BE2C (cell line): ENCODE results near the gene SMPD3.

Experiments used
- DNase-seq: peaks from one replicate; pipeline ENCODE4 v3.0.0-alpha.2; 2020
- H3K27me3 ChIP-seq: fragments of 250-450 bp; sonication (Bioruptor Pico); 2 replicates; pipeline ENCODE4 v1.5.1; 2020; ENCODE audit warnings: mild to moderate bottlenecking
- H3K36me3 ChIP-seq: fragments of 250-450 bp; sonication (Bioruptor Pico); 2 replicates; pipeline ENCODE4 v1.5.1; 2020; ENCODE audit warnings: mild to moderate bottlenecking
- H3K4me1 ChIP-seq: fragments of 250-450 bp; sonication (Bioruptor Pico); 2 replicates; pipeline ENCODE4 v1.5.1; 2020
- H3K4me3 ChIP-seq: 2 replicates; pipeline ENCODE4 v1.5.1; 2011; ENCODE audit warnings: low read depth, low read length
- H3K9me3 ChIP-seq: fragments of 250-450 bp; sonication (Bioruptor Pico); 2 replicates; pipeline ENCODE4 v1.5.1; 2020
- TF ChIP-seq, protein P1 (sequence below): IDR thresholded peaks from 2 replicates; pipeline ENCODE4 v1.5.1; 2012; ENCODE audit warnings: mild to moderate bottlenecking, low read depth, low read length

Gene SMPD3

DNA sequence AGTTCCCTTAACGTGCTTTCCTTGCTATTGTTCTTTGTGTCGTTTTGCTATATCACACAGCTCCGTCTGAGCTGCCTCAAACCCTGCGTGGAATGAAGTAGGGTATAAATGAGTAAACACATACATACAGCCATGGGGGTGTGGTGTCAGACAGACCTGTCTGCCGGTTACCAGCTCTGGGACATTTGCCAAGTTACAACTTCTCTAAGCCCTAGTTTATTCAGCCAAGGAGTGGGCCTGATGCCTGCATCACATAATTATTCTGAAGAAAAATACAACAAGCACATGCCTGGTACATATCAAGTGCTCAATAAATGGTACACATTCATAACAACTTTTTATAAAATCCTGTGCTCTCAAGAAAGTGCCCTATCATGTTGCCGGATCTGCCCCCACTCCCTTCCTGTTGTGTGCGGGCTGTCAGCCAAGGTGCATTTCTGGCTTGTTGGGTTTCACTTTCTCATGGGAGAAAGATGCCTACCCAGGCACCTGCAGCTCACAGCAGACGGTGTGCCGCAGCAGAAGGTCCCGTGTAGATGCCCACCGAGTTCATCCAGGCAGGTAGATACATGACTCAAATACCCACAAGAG is 30.5 kb downstream of the SMPD3 start:
- TF ChIP-seq, protein P1, sequence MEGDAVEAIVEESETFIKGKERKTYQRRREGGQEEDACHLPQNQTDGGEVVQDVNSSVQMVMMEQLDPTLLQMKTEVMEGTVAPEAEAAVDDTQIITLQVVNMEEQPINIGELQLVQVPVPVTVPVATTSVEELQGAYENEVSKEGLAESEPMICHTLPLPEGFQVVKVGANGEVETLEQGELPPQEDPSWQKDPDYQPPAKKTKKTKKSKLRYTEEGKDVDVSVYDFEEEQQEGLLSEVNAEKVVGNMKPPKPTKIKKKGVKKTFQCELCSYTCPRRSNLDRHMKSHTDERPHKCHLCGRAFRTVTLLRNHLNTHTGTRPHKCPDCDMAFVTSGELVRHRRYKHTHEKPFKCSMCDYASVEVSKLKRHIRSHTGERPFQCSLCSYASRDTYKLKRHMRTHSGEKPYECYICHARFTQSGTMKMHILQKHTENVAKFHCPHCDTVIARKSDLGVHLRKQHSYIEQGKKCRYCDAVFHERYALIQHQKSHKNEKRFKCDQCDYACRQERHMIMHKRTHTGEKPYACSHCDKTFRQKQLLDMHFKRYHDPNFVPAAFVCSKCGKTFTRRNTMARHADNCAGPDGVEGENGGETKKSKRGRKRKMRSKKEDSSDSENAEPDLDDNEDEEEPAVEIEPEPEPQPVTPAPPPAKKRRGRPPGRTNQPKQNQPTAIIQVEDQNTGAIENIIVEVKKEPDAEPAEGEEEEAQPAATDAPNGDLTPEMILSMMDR, result no peak
- Histone ChIP-seq H3K4me3 (no peak overlapping the region), H3K36me3 (no peaks in the 10 kb centered on the region), H3K9me3 (no peaks in the 10 kb centered on the region), H3K27me3 (no peaks in the 10 kb centered on the region), H3K4me1 (no peaks in the 10 kb centered on the region; the same call in 1 of the 2 replicates)
- DNase-seq, result no peak

DNA sequence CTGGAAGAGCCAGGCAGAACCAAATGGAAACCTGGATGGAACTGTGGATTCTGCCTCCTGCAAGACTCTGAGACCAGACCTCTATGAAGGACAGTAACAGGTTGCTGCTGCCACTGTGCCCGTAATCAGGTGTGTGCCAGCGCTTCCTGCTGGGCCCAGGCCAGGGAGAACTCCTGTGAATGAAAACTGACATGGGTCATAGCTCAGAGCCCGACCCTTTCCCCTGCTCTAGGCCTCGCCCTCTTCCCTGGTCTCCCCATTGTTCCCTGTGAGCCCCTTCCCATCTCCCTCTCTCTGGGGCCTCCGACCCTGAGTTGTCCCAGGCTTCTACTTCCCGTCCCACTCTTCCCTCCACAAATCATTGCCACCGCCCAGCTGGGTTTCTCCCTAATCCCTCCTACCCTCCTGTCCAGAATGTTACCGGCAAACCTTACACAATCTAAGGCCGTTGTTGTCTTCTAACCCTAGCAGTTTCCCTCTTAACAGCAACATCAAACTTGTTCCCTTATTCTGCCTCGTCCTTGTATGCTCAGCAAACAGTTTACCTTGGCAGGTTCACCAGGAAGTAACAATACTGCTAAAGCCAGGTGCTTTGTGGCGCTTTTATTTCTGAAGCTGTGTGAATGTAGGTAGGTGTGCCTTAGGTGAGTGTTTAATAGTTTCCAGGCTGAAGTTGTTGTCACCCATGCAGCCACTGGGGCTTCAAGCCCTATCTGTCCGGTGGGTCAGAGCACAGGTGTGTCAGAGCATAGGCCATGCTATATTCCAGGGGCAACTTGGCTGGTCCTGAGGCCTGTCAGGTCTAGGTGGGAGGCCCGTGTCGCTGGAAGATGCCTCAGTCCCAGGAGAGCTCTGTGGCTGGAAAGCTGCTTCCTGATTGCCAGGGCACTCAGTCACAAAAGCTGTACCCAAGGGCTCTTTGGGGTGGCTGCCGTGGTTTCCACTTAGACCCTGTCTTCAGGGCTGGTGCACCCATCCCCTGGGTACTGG is 32.0 kb downstream of the SMPD3 start:
- DNase-seq, result no peak
- Histone ChIP-seq H3K36me3 (no peaks in the 10 kb centered on the region), H3K4me1 (no peaks in the 10 kb centered on the region; the same call in 1 of the 2 replicates), H3K27me3 (no peaks in the 10 kb centered on the region), H3K4me3 (no peak overlapping the region), H3K9me3 (no peaks in the 10 kb centered on the region)
- TF ChIP-seq, protein P1, result no peak

DNA sequence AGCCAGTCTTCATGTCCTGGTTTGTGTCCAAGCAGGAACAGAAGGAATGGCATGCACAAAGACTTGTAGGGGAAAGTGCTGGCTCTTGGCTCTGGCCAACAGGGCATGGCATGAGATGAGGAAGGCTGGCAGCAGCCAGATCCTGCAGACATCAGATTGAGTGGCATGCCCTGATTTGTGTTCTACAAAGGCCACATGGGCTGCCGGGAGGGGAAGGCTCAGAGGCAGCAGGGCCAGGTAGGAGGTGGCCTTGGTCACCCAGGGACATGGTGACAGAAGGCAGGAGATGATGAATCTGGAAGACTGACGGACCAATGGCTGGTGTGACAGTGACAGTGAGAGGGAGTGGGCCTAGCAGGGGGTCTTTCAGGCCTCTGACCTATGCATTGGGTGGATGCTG is 33.7 kb downstream of the SMPD3 start:
- TF ChIP-seq, protein P1, result no peak
- no peaks in the 10 kb centered on the region for H3K36me3 ChIP-seq
- H3K27me3 ChIP-seq, result no peaks in the 10 kb centered on the region
- no peaks in the 10 kb centered on the region for H3K9me3 ChIP-seq
- H3K4me1 ChIP-seq, result no peaks in the 10 kb centered on the region; the same call in 1 of the 2 replicates
- DNase-seq, result no peak
- H3K4me3 ChIP-seq, result no peak overlapping the region

DNA sequence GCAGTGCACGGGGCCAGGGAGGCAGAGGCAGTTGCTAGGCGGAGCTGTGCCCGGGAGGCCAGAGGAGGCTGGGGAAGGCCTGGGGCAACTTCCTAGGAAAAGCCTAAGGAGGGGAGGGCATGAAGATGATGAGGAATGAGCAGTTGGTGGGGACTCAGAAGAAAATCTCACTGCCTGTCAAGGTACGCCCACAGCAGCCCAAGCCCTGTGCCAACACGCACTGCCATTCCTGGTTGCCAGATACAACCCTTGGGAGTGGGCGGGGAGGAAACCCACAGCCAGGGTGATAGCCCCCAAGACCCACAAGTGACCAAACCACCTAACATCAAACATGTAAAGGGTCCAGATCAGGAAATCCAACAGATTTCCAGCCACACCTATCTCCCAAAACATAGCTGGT is 36.2 kb downstream of the SMPD3 start:
- DNase-seq, result no peak
- Histone ChIP-seq H3K9me3 (no peaks in the 10 kb centered on the region), H3K27me3 (no peaks in the 10 kb centered on the region), H3K4me3 (no peak overlapping the region), H3K4me1 (no peaks in the 10 kb centered on the region), H3K36me3 (no peaks in the 10 kb centered on the region)
- TF ChIP-seq, protein P1, result no peak

DNA sequence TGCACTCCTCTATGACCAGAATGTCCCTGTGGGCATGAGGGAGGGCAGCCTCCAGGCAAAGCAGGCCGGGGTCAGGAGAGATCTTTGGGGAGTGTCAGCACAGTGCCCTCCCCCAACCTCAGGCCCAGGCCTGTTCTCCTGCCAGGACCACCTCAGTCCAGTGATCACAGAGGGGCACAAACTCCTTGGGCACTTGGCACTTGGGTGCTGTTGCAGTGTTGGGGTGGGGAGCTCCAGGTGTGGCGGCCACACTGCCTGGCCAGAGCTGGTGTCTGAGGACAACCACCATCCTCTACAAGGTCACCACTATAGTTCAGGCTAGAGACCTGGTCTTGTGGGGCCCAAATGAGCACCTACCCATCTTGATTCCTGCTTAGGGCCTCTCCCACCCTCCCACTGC is 37.2 kb downstream of the SMPD3 start:
- Histone ChIP-seq H3K9me3 (no peaks in the 10 kb centered on the region), H3K4me3 (no peak overlapping the region), H3K27me3 (no peaks in the 10 kb centered on the region), H3K36me3 (no peaks in the 10 kb centered on the region), H3K4me1 (peaks cover 5% of the 10 kb centered on the region)
- no peak for DNase-seq
- TF ChIP-seq, protein P1, result no peak

DNA sequence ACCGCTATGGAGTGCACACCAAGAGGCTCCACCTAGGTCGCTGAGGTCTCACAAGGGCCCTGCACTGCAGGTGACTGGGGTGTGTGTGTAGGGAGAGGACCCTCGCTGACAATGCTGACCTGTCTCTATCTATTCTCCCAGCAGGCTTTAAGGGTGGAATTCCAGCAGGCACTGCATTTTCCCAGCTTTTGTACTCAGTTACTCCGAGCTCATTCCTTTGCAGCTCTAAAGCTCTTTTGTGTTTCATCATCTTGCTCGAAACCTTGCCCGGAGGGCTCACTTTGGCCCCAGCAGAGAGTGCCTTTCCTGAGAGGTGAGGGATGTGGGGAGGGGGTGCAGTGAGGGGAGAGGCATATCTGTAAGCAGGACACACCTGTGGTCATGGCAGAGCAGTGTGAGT is 39.3 kb downstream of the SMPD3 start:
- Histone ChIP-seq H3K36me3 (no peaks in the 10 kb centered on the region), H3K4me3 (no peak overlapping the region), H3K9me3 (no peaks in the 10 kb centered on the region), H3K4me1 (peaks cover 7% of the 10 kb centered on the region), H3K27me3 (no peaks in the 10 kb centered on the region)
- TF ChIP-seq, protein P1, result no peak
- DNase-seq, result no peak
